ENCODE results near the gene SLC6A16.

SLC6A16 gene

DNA sequence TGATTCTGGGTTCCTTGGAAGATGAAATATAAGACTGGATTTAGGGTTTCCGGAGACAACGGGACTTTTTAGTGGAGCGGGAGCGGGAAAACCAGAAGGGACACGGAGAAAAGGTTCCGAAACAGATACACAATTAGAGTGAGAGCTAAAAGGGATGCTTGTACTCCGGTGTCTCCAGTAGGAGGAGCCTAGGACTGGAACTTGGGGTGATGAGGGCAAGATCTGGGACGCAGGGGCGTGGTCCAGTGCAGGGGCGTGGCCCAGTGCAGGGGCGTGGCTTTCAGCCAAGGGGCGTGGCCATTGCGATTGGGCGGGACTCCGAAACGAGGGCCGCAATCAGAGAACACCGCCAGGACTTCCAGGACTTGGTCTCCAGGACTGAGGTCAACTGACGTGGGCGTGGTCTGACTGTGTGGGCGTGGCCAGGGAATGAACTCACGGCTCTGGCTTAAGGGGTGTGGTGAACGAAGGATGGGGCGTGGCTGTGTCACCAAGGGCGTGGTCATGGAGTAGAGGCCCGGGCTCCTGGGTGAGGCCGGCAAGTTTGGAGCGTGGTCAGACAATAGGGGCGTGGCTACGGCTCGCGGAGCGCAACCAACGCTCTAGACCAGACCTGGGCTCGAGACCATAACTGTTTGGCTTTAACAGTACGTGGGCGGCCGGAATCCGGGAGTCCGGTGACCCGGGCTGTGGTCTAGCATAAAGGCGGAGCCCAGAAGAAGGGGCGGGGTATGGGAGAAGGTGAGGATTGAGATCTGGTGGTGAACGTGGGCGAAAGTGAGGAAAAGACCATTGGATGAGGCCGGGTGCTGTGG lies 38.5 kb upstream of the SLC6A16 start, which contains the start of gene DKKL1:
Gene DKKL1, plus strand, starts transcription at position 610 of the 815 bp plus-strand sequence. Its CDS starts 122 bp downstream, at position 732.
- TF ChIP-seq, protein P1, sequence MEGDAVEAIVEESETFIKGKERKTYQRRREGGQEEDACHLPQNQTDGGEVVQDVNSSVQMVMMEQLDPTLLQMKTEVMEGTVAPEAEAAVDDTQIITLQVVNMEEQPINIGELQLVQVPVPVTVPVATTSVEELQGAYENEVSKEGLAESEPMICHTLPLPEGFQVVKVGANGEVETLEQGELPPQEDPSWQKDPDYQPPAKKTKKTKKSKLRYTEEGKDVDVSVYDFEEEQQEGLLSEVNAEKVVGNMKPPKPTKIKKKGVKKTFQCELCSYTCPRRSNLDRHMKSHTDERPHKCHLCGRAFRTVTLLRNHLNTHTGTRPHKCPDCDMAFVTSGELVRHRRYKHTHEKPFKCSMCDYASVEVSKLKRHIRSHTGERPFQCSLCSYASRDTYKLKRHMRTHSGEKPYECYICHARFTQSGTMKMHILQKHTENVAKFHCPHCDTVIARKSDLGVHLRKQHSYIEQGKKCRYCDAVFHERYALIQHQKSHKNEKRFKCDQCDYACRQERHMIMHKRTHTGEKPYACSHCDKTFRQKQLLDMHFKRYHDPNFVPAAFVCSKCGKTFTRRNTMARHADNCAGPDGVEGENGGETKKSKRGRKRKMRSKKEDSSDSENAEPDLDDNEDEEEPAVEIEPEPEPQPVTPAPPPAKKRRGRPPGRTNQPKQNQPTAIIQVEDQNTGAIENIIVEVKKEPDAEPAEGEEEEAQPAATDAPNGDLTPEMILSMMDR (IDR thresholded peaks at IDR 0.05; ENCODE audit: control insufficient read depth, insufficient read depth, low read depth, low read length, missing control alignments): peak; percentile 29
- DNase-seq (ENCODE audit: low read depth): peak; percentile 68
- peak within 1 kb of the TSS; percentile 71 for H3K4me3 ChIP-seq (ENCODE audit: control insufficient read depth, low read depth, low read length)

DNA sequence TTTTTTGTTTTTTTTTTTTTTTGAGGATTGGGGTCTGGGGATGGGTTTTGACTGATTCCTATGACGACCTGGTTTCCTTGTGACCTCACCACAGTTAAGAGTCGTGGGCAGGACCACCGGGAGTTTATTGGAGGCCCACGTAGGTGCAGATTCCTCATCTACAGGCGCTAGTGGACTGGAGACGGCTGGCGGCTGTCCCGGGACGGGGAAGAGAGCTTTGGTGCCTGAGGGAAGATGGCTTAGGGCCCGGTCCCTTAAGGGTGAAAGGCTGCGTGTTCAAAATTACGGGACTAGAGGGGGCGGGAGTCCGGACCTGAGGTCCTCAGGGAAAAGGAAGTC lies 37.9 kb upstream of the SLC6A16 start:
- H3K4me3 ChIP-seq (ENCODE audit: control insufficient read depth, low read depth, low read length): peak overlapping the region; percentile 71
- TF ChIP-seq, protein P1 (IDR thresholded peaks at IDR 0.05; ENCODE audit: control insufficient read depth, insufficient read depth, low read depth, low read length, missing control alignments): no peak
- no peak for DNase-seq (ENCODE audit: low read depth)

DNA sequence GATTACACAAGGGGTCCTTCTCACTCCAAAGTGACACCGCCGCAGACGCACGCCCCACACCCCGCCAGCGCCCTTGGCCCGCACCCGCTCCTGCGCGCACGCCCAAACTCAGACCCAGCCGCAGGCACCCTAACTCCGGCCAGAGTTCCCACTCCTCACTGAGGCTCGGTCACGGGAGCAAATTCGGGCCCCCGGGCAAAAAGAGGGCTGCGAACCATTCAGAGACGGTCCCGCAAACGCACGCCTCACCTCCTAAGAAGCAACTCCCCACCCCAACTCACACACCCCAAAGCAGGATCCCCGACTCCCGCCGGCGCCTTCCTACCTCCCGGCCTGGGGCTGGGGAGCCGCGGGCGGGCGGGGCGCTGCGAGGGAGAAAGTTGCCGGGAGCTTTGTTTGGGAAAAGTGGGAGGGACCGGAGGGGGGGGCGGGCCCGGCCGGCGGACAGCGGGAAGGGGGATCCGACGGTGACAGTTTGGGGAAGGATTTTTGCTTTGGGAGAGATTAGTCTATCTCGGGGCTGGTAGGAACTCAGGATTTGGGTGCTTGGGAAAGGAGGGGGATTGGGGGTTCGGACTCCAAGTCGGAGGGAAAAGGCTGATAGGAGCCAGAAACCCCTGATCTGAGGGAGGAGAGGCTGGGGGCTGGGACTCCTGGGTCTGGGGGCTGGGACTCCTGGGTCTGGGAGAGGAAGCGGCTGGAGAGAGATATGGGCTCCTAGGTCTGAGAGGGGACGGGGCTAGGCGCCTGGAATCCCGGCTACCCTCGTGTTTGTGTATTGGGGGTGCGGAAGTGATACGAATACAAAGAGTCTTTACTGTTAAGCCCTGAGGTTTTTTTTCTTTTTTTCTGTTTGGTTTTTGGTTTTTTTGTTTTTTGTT lies 37.3 kb upstream of the SLC6A16 start, which contains the start of gene TEAD2:
Gene TEAD2, minus strand, starts transcription at position 369 of the 881 bp plus-strand sequence. CDS start 2,341 bp downstream, outside the sequence.
- DNase-seq (ENCODE audit: low read depth): no peak
- TF ChIP-seq, protein P1 (IDR thresholded peaks at IDR 0.05; ENCODE audit: control insufficient read depth, insufficient read depth, low read depth, low read length, missing control alignments): no peak
- peak within 1 kb of the TSS; percentile 71 for H3K4me3 ChIP-seq (ENCODE audit: control insufficient read depth, low read depth, low read length)

DNA sequence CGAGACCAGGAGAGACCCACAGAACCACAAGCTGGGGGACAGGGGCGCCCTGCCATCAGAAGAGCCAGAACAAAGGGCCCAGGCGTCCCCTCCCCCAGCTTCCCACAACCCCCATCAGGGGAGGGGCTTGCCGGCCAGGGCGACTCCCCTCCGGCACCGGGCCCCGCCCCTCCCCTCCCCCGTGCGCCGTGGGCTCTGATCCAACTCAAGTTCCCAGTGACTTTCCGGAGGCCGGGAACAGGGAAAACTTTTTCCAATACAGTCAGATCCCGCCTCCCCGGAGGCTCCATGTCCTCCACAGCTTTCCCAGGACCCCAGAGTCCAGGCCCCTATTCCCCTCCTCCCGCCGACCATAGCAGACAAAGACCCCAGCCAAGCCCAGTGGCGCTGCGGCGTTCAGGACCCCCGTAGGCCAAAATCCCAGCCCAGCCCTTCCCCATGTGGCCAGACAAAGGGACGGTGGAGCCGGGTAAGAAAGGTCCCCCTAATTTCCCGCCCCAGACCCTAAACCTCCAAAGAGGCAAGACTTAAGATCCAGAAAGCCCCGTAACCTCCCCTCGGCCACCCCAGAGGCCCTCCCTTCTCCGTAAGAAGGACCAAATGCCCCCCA lies 36.6 kb upstream of the SLC6A16 start:
- DNase-seq (ENCODE audit: low read depth): peak; percentile 16
- TF ChIP-seq, protein P1 (IDR thresholded peaks at IDR 0.05; ENCODE audit: control insufficient read depth, insufficient read depth, low read depth, low read length, missing control alignments): no peak
- peak overlapping the region; percentile 71 for H3K4me3 ChIP-seq (ENCODE audit: control insufficient read depth, low read depth, low read length)

DNA sequence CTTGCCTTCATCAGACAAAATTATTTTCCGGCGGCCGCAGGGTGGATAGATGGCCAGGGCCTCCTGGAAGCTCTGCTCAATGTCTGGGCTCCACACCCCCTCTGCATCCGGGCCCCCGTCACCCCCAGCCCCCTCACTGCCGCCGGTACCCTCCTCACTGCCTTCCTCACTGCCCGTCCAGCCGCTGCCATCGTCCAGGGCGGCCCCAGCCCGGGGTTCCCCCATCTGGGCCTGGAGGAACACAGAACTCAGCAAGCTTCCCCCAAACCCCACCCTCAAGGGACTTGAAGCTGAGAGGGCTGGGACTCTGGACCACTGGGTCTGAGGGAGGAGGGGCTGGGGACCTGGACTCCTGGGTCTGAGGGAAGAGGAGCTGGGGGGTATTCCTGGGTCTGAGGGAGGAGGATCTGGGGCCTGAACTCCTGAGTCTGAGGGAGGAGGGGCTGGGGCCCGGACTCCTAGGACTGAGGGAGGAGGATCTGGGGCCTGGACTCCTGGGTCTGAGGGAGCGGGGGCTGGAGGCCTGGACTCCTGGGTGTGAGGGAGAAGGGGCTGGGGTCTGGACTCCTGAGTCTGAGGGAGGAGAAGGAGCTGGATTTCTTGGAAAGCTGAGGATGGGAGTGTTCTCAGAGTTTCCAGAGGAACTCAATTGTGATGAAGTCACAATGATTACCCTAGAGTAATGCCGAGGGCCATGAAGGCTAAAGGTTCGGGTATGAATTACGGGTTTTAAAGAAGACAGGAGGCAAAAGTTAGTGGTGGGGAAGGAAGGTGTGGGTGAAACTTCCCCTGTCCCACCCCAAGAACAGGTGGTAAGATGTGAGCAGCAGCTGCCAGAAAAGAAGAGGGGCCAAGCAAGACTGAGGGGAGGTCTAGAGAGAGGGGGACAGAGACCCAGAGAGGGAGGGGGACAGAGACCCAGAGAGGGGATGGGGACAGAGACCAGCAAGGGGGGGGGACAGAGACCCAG lies 35.1 kb upstream of the SLC6A16 start:
- no peak for DNase-seq (ENCODE audit: low read depth)
- no peak overlapping the region for H3K4me3 ChIP-seq (ENCODE audit: control insufficient read depth, low read depth, low read length)
- TF ChIP-seq, protein P1 (IDR thresholded peaks at IDR 0.05; ENCODE audit: control insufficient read depth, insufficient read depth, low read depth, low read length, missing control alignments): no peak

Data from AG09309 (cell line).